WTC11 (cell line): ENCODE measurements around the gene IL17RA. TPM values are rescaled to one million over a fixed set of nuclear protein-coding genes. Genes with fewer than 3 reads are reported as not detected.

Experiments
- ATAC-seq: fragments of 200-7000 bp; cut with Tn5 transposase; 2 replicates; pipeline ENCODE4 v1.10.0; 2021; ENCODE audit warnings: mild to moderate bottlenecking, moderate library complexity
- CTCF ChIA-PET: fragments of 300-600 bp; sonication (Branson Sonifier 250); formaldehyde crosslinking; loops from one replicate; lab custom pipeline; 2021; ENCODE audit warnings: antibody characterized with exemption; lab: Charles Lee
- POLR2A ChIA-PET: fragments of 350-600 bp; sonication (Branson Sonifier 250); formaldehyde crosslinking; loops from one replicate; lab custom pipeline; 2021; ENCODE audit warnings: antibody characterized with exemption; lab: Charles Lee
- DNase-seq: peaks from one replicate; pipeline ENCODE4 v3.0.0; 2021; ENCODE audit warnings: low spot score
- H3K27ac Mint-ChIP-seq: 2 replicates; pipeline ENCODE4 v1.8.0; 2021; ENCODE audit warnings: mixed read lengths
- H3K27me3 Mint-ChIP-seq: 2 replicates; pipeline ENCODE4 v1.8.0; 2021; ENCODE audit warnings: low read depth, mild to moderate bottlenecking, moderate library complexity, mixed read lengths
- H3K36me3 Mint-ChIP-seq: 2 replicates; pipeline ENCODE4 v1.8.0; 2021; ENCODE audit warnings: mixed read lengths
- H3K4me1 Mint-ChIP-seq: 2 replicates; pipeline ENCODE4 v1.8.0; 2022; ENCODE audit warnings: mixed read lengths
- H3K4me3 Mint-ChIP-seq: 2 replicates; pipeline ENCODE4 v1.8.0; 2021; ENCODE audit warnings: mild to moderate bottlenecking, moderate library complexity, mixed read lengths
- H3K9me3 Mint-ChIP-seq: 2 replicates; pipeline ENCODE4 v1.8.0; 2021; ENCODE audit warnings: mixed read lengths
- GRHL2 ChIP-seq: fragments of 250-450 bp; sonication (Bioruptor Pico); IDR thresholded peaks from 2 replicates; pipeline ENCODE4 v1.8.0; 2022; ENCODE audit warnings: mild to moderate bottlenecking, moderate library complexity; ENCODE audit not compliant: insufficient replicate concordance, severe bottlenecking
- NFATC4 ChIP-seq: fragments of 250-450 bp; sonication (Bioruptor Pico); IDR thresholded peaks from 2 replicates; pipeline ENCODE4 v1.9.0; 2021; ENCODE audit warnings: mild to moderate bottlenecking
- ZNF263 ChIP-seq: sonication (generic); formaldehyde crosslinking; IDR thresholded peaks from 2 replicates; pipeline ENCODE4 v1.8.1; 2022; ENCODE audit warnings: low read depth, mild to moderate bottlenecking, moderate library complexity, missing genetic modification reagents
- total RNA-seq: library from RNA; stranded (reverse); gene quantifications from 3 replicates; pipeline ENCODE4 v1.2.3, GENCODE V29; 2021
- TF ChIP-seq, protein P1 (sequence below): sonication (generic); formaldehyde crosslinking; IDR thresholded peaks from 2 replicates; pipeline ENCODE4 v1.8.1; 2023; ENCODE audit warnings: mild to moderate bottlenecking, moderate library complexity, missing genetic modification reagents
- TF ChIP-seq, protein P2 (sequence below): fragments of 250-450 bp; sonication (Bioruptor Pico); IDR thresholded peaks from 2 replicates; pipeline ENCODE4 v1.9.0; 2021; ENCODE audit warnings: mild to moderate bottlenecking
- TF ChIP-seq, protein P3 (sequence below): sonication (generic); formaldehyde crosslinking; IDR thresholded peaks from 2 replicates; pipeline ENCODE4 v1.8.1; 2022; ENCODE audit warnings: low read depth, missing genetic modification reagents, borderline replicate concordance
- TF ChIP-seq, protein P4 (sequence below): sonication (generic); formaldehyde crosslinking; conservative IDR thresholded peaks from 2 replicates; pipeline ENCODE4 v1.8.1; 2022; ENCODE audit warnings: mild to moderate bottlenecking, missing genetic modification reagents
- TF ChIP-seq, protein P5 (sequence below): sonication (generic); formaldehyde crosslinking; IDR thresholded peaks from 2 replicates; pipeline ENCODE4 v1.8.0; 2023; ENCODE audit warnings: missing genetic modification reagents, mild to moderate bottlenecking, borderline replicate concordance
- TF ChIP-seq, protein P6 (sequence below): sonication (generic); formaldehyde crosslinking; IDR thresholded peaks from 2 replicates; pipeline ENCODE4 v1.8.1; 2022; ENCODE audit warnings: mild to moderate bottlenecking, missing genetic modification reagents, moderate library complexity, borderline replicate concordance
- TF ChIP-seq, protein P7 (sequence below): sonication (generic); formaldehyde crosslinking; IDR thresholded peaks from 2 replicates; pipeline ENCODE4 v1.8.0; 2022; ENCODE audit warnings: missing genetic modification reagents
- TF ChIP-seq, protein P8 (sequence below): sonication (generic); formaldehyde crosslinking; IDR thresholded peaks from 2 replicates; pipeline ENCODE4 v1.8.0; 2023; ENCODE audit warnings: missing genetic modification reagents

IL17RA gene
- total RNA-seq, 1 experiment from 2014 or later = 7.9 TPM

DNA sequence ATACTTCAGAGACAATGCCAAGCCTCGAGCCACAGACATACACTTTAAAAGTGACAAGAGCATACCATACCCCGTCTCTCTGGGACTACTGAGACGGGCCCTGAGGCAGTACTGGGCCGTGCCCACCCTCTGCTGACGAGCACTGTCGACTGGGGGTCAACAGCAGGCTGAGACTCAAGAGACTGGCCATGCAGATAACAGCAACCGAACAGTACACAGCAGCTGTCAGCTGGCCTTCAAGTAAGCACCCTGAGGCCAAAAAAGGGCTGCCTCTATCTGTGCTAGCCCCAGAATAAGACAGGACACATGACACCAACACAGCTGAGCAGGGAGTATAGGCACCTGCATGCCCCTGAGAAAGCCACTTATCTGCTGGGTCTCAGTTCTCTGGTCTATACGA, 55.2 kb downstream of the IL17RA start:
- H3K4me3 Mint-ChIP-seq = no peak overlapping the region
- no peak overlapping the region for H3K27ac Mint-ChIP-seq
- H3K27me3 Mint-ChIP-seq = no peaks in the 10 kb centered on the region
- CTCF ChIA-PET = interaction anchor here (0.7 kb wide), 1 partner anchor 25 kb away, joined by 5 read pairs; no protein-coding TSS in a partner anchor
- 0 out of 2 replicates have a peak, but pooled peaks cover 2% of the 10 kb centered on the region for H3K4me1 Mint-ChIP-seq
- DNase-seq (no peak), ATAC-seq (no peak)
- peaks cover 56% of the 10 kb centered on the region for H3K36me3 Mint-ChIP-seq
- TF ChIP-seq, protein P1, sequence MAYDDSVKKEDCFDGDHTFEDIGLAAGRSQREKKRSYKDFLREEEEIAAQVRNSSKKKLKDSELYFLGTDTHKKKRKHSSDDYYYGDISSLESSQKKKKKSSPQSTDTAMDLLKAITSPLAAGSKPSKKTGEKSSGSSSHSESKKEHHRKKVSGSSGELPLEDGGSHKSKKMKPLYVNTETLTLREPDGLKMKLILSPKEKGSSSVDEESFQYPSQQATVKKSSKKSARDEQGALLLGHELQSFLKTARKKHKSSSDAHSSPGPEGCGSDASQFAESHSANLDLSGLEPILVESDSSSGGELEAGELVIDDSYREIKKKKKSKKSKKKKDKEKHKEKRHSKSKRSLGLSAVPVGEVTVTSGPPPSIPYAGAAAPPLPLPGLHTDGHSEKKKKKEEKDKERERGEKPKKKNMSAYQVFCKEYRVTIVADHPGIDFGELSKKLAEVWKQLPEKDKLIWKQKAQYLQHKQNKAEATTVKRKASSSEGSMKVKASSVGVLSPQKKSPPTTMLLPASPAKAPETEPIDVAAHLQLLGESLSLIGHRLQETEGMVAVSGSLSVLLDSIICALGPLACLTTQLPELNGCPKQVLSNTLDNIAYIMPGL (CRISPR knock-in tag) = no peak
- TF ChIP-seq, protein P2, sequence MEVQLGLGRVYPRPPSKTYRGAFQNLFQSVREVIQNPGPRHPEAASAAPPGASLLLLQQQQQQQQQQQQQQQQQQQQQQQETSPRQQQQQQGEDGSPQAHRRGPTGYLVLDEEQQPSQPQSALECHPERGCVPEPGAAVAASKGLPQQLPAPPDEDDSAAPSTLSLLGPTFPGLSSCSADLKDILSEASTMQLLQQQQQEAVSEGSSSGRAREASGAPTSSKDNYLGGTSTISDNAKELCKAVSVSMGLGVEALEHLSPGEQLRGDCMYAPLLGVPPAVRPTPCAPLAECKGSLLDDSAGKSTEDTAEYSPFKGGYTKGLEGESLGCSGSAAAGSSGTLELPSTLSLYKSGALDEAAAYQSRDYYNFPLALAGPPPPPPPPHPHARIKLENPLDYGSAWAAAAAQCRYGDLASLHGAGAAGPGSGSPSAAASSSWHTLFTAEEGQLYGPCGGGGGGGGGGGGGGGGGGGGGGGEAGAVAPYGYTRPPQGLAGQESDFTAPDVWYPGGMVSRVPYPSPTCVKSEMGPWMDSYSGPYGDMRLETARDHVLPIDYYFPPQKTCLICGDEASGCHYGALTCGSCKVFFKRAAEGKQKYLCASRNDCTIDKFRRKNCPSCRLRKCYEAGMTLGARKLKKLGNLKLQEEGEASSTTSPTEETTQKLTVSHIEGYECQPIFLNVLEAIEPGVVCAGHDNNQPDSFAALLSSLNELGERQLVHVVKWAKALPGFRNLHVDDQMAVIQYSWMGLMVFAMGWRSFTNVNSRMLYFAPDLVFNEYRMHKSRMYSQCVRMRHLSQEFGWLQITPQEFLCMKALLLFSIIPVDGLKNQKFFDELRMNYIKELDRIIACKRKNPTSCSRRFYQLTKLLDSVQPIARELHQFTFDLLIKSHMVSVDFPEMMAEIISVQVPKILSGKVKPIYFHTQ (CRISPR knock-in tag) = no peak
- TF ChIP-seq, protein P3, sequence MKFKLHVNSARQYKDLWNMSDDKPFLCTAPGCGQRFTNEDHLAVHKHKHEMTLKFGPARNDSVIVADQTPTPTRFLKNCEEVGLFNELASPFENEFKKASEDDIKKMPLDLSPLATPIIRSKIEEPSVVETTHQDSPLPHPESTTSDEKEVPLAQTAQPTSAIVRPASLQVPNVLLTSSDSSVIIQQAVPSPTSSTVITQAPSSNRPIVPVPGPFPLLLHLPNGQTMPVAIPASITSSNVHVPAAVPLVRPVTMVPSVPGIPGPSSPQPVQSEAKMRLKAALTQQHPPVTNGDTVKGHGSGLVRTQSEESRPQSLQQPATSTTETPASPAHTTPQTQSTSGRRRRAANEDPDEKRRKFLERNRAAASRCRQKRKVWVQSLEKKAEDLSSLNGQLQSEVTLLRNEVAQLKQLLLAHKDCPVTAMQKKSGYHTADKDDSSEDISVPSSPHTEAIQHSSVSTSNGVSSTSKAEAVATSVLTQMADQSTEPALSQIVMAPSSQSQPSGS (CRISPR knock-in tag) = no peak
- TF ChIP-seq, protein P4, sequence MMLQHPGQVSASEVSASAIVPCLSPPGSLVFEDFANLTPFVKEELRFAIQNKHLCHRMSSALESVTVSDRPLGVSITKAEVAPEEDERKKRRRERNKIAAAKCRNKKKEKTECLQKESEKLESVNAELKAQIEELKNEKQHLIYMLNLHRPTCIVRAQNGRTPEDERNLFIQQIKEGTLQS (CRISPR knock-in tag) = no peak
- H3K9me3 Mint-ChIP-seq = no peaks in the 10 kb centered on the region
- POLR2A ChIA-PET = no interaction called here

DNA sequence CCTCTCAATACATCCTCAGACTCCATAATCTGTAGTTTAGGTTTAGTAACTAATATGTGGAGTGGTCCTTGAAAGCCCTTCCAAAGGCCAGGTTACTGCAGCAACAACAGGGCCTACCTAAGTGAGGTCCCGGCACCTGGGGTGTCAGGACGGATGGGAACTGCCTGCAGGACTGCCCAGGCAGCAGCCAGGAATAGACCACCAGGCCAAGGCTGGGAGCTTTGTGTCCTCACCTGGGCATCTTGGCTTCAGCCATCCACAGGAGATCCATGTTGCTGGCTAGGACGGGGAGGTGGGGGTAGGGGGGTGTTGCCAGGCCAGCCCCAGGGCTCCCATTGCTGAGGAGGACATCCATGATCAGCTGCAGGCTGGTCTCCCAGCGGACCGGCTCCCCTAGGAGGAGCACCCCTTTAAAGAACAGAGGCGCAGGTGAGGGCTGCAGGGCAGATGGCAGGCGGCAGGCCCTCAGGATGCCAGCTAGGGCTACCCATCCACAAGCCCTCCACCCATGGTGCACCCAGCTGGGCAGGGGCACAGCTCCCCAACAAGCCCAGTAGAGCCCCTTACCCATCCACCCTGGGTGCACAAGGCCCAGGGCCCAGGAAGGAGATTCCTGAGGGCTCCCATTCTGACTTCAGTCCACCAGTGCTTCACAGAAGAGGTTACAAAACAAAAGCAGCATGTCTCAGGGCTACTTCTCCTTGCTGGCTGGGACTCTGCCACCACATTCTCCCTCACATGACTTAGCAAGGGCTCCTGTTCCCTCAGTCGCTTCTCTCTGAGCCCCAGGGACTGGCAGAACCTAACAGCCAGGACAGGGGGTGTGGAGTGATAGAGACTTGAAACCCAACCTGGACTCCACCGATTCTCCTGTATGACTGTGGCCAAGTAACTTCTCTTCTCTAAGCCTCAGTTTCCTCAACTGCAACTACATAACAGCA, 56.3 kb downstream of the IL17RA start:
- H3K27me3 Mint-ChIP-seq = no peaks in the 10 kb centered on the region
- ChIA-PET POLR2A (no interaction called here), CTCF (interaction anchor here (0.6 kb wide), 1 partner anchor 10 kb away, joined by 3 read pairs; no protein-coding TSS in a partner anchor)
- ATAC-seq (no peak), DNase-seq (no peak)
- no peak overlapping the region for H3K27ac Mint-ChIP-seq
- H3K4me1 Mint-ChIP-seq = no peaks in the 10 kb centered on the region
- no peaks in the 10 kb centered on the region for H3K9me3 Mint-ChIP-seq
- peaks cover 59% of the 10 kb centered on the region for H3K36me3 Mint-ChIP-seq
- TF ChIP-seq, protein P5, sequence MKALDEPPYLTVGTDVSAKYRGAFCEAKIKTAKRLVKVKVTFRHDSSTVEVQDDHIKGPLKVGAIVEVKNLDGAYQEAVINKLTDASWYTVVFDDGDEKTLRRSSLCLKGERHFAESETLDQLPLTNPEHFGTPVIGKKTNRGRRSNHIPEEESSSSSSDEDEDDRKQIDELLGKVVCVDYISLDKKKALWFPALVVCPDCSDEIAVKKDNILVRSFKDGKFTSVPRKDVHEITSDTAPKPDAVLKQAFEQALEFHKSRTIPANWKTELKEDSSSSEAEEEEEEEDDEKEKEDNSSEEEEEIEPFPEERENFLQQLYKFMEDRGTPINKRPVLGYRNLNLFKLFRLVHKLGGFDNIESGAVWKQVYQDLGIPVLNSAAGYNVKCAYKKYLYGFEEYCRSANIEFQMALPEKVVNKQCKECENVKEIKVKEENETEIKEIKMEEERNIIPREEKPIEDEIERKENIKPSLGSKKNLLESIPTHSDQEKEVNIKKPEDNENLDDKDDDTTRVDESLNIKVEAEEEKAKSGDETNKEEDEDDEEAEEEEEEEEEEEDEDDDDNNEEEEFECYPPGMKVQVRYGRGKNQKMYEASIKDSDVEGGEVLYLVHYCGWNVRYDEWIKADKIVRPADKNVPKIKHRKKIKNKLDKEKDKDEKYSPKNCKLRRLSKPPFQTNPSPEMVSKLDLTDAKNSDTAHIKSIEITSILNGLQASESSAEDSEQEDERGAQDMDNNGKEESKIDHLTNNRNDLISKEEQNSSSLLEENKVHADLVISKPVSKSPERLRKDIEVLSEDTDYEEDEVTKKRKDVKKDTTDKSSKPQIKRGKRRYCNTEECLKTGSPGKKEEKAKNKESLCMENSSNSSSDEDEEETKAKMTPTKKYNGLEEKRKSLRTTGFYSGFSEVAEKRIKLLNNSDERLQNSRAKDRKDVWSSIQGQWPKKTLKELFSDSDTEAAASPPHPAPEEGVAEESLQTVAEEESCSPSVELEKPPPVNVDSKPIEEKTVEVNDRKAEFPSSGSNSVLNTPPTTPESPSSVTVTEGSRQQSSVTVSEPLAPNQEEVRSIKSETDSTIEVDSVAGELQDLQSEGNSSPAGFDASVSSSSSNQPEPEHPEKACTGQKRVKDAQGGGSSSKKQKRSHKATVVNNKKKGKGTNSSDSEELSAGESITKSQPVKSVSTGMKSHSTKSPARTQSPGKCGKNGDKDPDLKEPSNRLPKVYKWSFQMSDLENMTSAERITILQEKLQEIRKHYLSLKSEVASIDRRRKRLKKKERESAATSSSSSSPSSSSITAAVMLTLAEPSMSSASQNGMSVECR = no peak
- TF ChIP-seq, all 79 proteins: peak for 0
- H3K4me3 Mint-ChIP-seq = no peak overlapping the region

DNA sequence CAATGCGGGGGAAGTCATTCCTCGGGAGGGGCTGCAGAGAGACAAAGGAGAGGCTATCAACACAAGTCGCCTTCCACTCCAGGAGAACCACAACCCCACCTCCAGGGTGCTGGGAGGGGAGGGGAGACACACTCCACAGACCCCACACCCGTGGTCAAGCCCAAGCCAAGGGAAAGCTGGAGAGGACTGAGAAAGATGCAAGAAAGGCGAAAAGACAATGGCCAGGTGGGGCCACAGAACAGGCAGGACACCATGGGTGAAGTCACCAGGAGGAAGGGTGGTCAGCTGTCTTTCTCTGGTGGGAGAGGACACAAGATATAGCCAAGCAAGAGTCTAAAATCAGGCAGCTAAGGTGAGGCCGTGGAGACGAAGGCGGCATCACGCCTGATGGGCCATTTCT, 58.3 kb downstream of the IL17RA start:
- Mint-ChIP-seq H3K27me3 (no peaks in the 10 kb centered on the region), H3K27ac (no peak overlapping the region), H3K4me3 (no peak overlapping the region), H3K4me1 (no peaks in the 10 kb centered on the region), H3K9me3 (no peaks in the 10 kb centered on the region), H3K36me3 (peaks cover 57% of the 10 kb centered on the region)
- ChIA-PET CTCF (interaction anchor here (1.4 kb wide), 1 partner anchor 29 kb away, joined by 5 read pairs; no protein-coding TSS in a partner anchor), POLR2A (no interaction called here)
- ATAC-seq = no peak
- no peak for DNase-seq
- TF ChIP-seq, protein P6, sequence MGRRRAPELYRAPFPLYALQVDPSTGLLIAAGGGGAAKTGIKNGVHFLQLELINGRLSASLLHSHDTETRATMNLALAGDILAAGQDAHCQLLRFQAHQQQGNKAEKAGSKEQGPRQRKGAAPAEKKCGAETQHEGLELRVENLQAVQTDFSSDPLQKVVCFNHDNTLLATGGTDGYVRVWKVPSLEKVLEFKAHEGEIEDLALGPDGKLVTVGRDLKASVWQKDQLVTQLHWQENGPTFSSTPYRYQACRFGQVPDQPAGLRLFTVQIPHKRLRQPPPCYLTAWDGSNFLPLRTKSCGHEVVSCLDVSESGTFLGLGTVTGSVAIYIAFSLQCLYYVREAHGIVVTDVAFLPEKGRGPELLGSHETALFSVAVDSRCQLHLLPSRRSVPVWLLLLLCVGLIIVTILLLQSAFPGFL (CRISPR knock-in tag) = no peak
- no peak for TF ChIP-seq NFATC4
- TF ChIP-seq, protein P7, sequence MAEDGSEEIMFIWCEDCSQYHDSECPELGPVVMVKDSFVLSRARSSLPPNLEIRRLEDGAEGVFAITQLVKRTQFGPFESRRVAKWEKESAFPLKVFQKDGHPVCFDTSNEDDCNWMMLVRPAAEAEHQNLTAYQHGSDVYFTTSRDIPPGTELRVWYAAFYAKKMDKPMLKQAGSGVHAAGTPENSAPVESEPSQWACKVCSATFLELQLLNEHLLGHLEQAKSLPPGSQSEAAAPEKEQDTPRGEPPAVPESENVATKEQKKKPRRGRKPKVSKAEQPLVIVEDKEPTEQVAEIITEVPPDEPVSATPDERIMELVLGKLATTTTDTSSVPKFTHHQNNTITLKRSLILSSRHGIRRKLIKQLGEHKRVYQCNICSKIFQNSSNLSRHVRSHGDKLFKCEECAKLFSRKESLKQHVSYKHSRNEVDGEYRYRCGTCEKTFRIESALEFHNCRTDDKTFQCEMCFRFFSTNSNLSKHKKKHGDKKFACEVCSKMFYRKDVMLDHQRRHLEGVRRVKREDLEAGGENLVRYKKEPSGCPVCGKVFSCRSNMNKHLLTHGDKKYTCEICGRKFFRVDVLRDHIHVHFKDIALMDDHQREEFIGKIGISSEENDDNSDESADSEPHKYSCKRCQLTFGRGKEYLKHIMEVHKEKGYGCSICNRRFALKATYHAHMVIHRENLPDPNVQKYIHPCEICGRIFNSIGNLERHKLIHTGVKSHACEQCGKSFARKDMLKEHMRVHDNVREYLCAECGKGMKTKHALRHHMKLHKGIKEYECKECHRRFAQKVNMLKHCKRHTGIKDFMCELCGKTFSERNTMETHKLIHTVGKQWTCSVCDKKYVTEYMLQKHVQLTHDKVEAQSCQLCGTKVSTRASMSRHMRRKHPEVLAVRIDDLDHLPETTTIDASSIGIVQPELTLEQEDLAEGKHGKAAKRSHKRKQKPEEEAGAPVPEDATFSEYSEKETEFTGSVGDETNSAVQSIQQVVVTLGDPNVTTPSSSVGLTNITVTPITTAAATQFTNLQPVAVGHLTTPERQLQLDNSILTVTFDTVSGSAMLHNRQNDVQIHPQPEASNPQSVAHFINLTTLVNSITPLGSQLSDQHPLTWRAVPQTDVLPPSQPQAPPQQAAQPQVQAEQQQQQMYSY = no peak
- TF ChIP-seq, protein P8, sequence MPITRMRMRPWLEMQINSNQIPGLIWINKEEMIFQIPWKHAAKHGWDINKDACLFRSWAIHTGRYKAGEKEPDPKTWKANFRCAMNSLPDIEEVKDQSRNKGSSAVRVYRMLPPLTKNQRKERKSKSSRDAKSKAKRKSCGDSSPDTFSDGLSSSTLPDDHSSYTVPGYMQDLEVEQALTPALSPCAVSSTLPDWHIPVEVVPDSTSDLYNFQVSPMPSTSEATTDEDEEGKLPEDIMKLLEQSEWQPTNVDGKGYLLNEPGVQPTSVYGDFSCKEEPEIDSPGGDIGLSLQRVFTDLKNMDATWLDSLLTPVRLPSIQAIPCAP (CRISPR knock-in tag) = no peak
- TF ChIP-seq ZNF263 (CRISPR knock-in tag) = no peak
- TF ChIP-seq GRHL2 (CRISPR knock-in tag) = no peak
